ENCODE results near the gene TSHZ2.
"Not testable (repeated sequence)": the region's sequence is repeated elsewhere in the genome, so short reads cannot be mapped to it uniquely, and the experiment has no call there.

Gene TSHZ2

GRCh38 chr20:53425481-53425880, 453.3 kb downstream of the TSHZ2 start:
- H3K27ac ChIP-seq (ENCODE audit: low read depth, low read length) = no peak overlapping the region
- 0 out of 2 replicates have a peak, but pooled peaks cover 3% of the 10 kb centered on the region for H3K9me3 ChIP-seq (ENCODE audit: control insufficient read depth, insufficient read depth, low read depth, low read length)
- no peaks in the 10 kb centered on the region for H3K27me3 ChIP-seq (ENCODE audit: control insufficient read depth, insufficient read depth, low read length)
- no peak overlapping the region for H3K9ac ChIP-seq (ENCODE audit: low read length)
- no peaks in the 10 kb centered on the region for H3K36me3 ChIP-seq (ENCODE audit: control insufficient read depth, insufficient read depth, low read length)
- no peak overlapping the region for H3K4me3 ChIP-seq (ENCODE audit: low read depth, low read length)
- no peaks in the 10 kb centered on the region for H3K4me1 ChIP-seq (ENCODE audit: control insufficient read depth, insufficient read depth, low read length)

GRCh38 chr20:53425941-53426340, 453.8 kb downstream of the TSHZ2 start:
- Histone ChIP-seq H3K9me3 (ENCODE audit: control insufficient read depth, insufficient read depth, low read depth, low read length) (0 out of 2 replicates have a peak, but pooled peaks cover 3% of the 10 kb centered on the region), H3K27me3 (ENCODE audit: control insufficient read depth, insufficient read depth, low read length) (no peaks in the 10 kb centered on the region), H3K4me3 (ENCODE audit: low read depth, low read length) (no peak overlapping the region), H3K27ac (ENCODE audit: low read depth, low read length) (no peak overlapping the region), H3K4me1 (ENCODE audit: control insufficient read depth, insufficient read depth, low read length) (no peaks in the 10 kb centered on the region), H3K9ac (ENCODE audit: low read length) (no peak overlapping the region), H3K36me3 (ENCODE audit: control insufficient read depth, insufficient read depth, low read length) (no peaks in the 10 kb centered on the region)

DNA sequence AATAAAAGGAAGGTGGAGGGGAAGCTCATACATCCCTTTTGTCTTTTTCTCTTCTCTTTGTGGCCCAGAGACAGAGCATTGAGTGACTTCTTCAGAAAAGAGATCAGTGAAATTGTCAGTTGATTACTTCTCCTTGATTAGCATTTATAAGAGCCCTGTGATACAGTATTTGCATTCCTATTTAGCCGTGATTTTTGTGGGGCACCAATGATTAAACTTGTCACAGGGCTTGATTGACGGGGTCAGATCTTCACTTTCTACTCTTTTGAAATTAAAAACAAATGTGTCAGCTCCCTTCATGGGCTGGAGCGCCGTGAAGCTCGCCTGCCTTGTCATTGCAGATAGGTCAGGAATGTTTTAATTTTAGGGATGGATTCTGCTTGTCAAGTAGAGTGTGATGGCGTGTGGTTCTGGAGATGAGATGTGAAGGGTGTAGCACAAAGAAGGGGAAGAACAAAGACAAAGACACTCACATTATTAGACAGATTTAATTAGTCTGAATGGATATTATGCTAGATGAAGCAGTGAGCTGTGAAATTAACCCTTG, 454.7 kb downstream of the TSHZ2 start:
- Histone ChIP-seq H3K9me3 (ENCODE audit: control insufficient read depth, insufficient read depth, low read depth, low read length) (0 out of 2 replicates have a peak, but pooled peaks cover 3% of the 10 kb centered on the region), H3K27me3 (ENCODE audit: control insufficient read depth, insufficient read depth, low read length) (no peaks in the 10 kb centered on the region), H3K4me1 (ENCODE audit: control insufficient read depth, insufficient read depth, low read length) (no peaks in the 10 kb centered on the region), H3K4me3 (ENCODE audit: low read depth, low read length) (no peak overlapping the region), H3K36me3 (ENCODE audit: control insufficient read depth, insufficient read depth, low read length) (no peaks in the 10 kb centered on the region), H3K27ac (ENCODE audit: low read depth, low read length) (no peak overlapping the region), H3K9ac (ENCODE audit: low read length) (no peak overlapping the region)

DNA sequence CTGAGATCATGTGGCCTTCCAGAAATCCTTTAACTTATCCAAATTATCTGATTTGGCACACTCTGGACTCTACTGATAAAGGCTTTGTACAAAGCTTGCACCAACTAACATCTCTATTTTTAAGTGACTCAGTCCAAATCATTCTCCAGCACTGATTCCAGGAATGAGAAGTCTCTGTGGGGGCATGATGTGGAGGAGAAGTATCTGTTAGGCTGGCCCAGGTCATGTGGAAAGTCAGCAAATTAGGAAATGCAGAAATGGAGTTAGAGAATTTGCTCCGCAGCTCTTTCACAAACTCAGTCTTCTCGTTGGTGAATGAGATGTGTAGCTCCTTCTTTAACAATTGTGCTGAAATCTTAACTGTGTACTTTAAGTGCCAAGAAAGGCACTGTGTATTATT, 455.8 kb downstream of the TSHZ2 start:
- H3K27ac ChIP-seq (ENCODE audit: low read depth, low read length) = no peak overlapping the region
- H3K4me3 ChIP-seq (ENCODE audit: low read depth, low read length) = no peak overlapping the region
- 0 out of 2 replicates have a peak, but pooled peaks cover 3% of the 10 kb centered on the region for H3K9me3 ChIP-seq (ENCODE audit: control insufficient read depth, insufficient read depth, low read depth, low read length)
- H3K27me3 ChIP-seq (ENCODE audit: control insufficient read depth, insufficient read depth, low read length) = no peaks in the 10 kb centered on the region
- H3K4me1 ChIP-seq (ENCODE audit: control insufficient read depth, insufficient read depth, low read length) = no peaks in the 10 kb centered on the region
- no peaks in the 10 kb centered on the region for H3K36me3 ChIP-seq (ENCODE audit: control insufficient read depth, insufficient read depth, low read length)
- H3K9ac ChIP-seq (ENCODE audit: low read length) = no peak overlapping the region

DNA sequence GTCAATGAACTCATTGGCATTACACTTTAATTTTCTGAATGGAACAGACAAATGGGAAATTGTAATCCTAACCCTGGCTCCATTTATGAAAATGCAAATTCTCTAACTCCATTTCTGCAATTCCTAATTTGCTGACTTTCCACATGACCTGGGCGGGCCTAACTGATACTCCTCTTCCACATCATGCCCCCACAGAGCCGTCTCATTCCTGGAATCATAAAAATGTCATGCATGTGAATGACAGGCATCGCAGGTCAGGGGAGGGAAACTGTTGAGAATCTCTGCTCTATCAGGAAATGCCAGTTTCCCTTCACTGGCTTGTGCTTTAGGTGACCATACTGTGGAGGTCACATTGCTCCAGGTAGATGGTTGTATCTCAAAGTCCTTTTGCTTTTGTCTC, 456.4 kb downstream of the TSHZ2 start:
- Histone ChIP-seq H3K4me3 (ENCODE audit: low read depth, low read length) (no peak overlapping the region), H3K9ac (ENCODE audit: low read length) (no peak overlapping the region), H3K27ac (ENCODE audit: low read depth, low read length) (no peak overlapping the region), H3K4me1 (ENCODE audit: control insufficient read depth, insufficient read depth, low read length) (no peaks in the 10 kb centered on the region), H3K9me3 (ENCODE audit: control insufficient read depth, insufficient read depth, low read depth, low read length) (0 out of 2 replicates have a peak, but pooled peaks cover 3% of the 10 kb centered on the region), H3K36me3 (ENCODE audit: control insufficient read depth, insufficient read depth, low read length) (no peaks in the 10 kb centered on the region), H3K27me3 (ENCODE audit: control insufficient read depth, insufficient read depth, low read length) (no peaks in the 10 kb centered on the region)

DNA sequence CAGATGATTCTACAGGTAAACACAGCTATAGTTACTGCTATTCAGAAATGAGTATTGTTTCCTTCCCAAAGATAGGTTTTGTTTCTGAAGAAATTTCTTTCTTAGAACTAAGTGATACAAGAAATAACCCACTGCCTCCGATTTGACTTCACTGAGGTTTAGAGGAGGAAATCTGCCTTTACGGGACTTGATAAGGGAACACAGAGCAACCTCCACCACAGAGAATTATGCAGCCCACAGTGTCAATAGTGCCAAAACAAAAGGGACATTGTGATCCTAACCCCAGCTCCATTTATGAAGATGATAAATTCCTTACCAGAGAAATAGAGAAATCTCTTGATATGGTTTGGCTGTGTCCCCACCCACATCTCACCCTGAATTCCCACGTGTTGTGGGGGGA, 456.8 kb downstream of the TSHZ2 start:
- Histone ChIP-seq H3K36me3 (ENCODE audit: control insufficient read depth, insufficient read depth, low read length) (no peaks in the 10 kb centered on the region), H3K4me3 (ENCODE audit: low read depth, low read length) (no peak overlapping the region), H3K4me1 (ENCODE audit: control insufficient read depth, insufficient read depth, low read length) (no peaks in the 10 kb centered on the region), H3K9ac (ENCODE audit: low read length) (no peak overlapping the region), H3K27ac (ENCODE audit: low read depth, low read length) (no peak overlapping the region), H3K27me3 (ENCODE audit: control insufficient read depth, insufficient read depth, low read length) (no peaks in the 10 kb centered on the region), H3K9me3 (ENCODE audit: control insufficient read depth, insufficient read depth, low read depth, low read length) (0 out of 2 replicates have a peak, but pooled peaks cover 3% of the 10 kb centered on the region)

DNA sequence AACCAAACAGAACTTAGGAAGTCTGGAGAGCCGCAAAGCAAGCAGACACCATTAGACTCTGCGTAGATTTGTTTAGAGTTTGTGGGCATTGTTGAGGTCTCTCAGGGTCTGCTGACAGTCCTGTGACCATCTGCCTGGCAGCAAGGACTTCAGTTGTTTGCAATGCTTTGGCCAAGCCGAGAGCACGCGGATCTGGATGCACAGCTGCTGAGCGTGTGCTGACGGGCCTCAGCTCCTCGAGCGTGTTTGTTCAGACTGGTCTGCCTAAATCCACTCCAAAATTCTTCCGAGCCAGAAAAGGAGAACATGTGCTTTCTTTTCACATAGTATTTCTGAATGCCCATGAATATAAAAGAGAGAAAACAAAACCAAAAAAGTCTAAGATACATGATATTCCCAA, 462.5 kb downstream of the TSHZ2 start:
- no peaks in the 10 kb centered on the region for H3K4me1 ChIP-seq (ENCODE audit: control insufficient read depth, insufficient read depth, low read length)
- H3K27me3 ChIP-seq (ENCODE audit: control insufficient read depth, insufficient read depth, low read length) = no peaks in the 10 kb centered on the region
- no peaks in the 10 kb centered on the region for H3K36me3 ChIP-seq (ENCODE audit: control insufficient read depth, insufficient read depth, low read length)
- H3K9ac ChIP-seq (ENCODE audit: low read length) = no peak overlapping the region
- no peak overlapping the region for H3K4me3 ChIP-seq (ENCODE audit: low read depth, low read length)
- no peak overlapping the region for H3K27ac ChIP-seq (ENCODE audit: low read depth, low read length)
- no peaks in the 10 kb centered on the region for H3K9me3 ChIP-seq (ENCODE audit: control insufficient read depth, insufficient read depth, low read depth, low read length)

DNA sequence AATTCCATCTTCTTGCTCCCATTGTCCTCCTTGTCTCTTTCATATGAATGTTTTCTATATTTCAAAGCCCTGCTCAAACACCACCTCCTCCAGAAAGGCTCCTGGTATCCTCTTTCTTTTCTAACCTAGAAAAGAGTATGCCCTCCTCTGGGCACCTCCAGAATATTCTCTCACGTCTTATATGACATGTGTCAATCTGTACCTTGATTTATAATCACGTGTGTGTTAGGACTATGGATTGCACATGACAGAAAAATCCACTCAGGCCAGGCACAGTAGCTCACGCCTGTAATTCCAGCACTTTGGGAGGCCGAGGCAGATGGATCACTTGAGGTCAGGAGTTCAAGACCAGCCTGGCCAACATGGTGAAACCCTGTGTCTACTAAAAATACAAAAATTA, 464.8 kb downstream of the TSHZ2 start:
- H3K9ac ChIP-seq (ENCODE audit: low read length); H3K36me3 ChIP-seq (ENCODE audit: control insufficient read depth, insufficient read depth, low read length); H3K27ac ChIP-seq (ENCODE audit: low read depth, low read length); H3K4me1 ChIP-seq (ENCODE audit: control insufficient read depth, insufficient read depth, low read length); H3K27me3 ChIP-seq (ENCODE audit: control insufficient read depth, insufficient read depth, low read length); H3K4me3 ChIP-seq (ENCODE audit: low read depth, low read length); H3K9me3 ChIP-seq (ENCODE audit: control insufficient read depth, insufficient read depth, low read depth, low read length): not testable (repeated sequence)

DNA sequence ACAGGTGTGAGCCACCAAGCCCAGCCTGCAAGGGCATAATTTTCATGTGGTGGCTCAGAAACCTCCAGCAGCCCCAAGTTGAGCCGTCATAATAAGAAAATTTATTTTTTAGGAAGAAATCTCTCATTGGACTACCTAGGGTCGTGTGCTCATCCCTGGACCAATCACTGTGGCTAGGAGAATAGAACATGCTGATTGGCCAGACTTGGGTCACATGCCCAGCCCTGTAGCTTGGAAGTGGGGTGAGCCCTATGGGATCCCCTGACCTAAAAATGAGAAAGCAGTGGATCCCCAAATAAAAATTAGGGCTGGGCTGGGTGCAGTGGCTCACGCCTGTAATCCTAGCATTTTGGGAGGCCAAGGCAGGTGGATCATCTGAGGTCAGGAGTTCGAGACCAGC, 466.2 kb downstream of the TSHZ2 start:
- H3K4me3 ChIP-seq (ENCODE audit: low read depth, low read length) = no peak overlapping the region
- no peaks in the 10 kb centered on the region for H3K36me3 ChIP-seq (ENCODE audit: control insufficient read depth, insufficient read depth, low read length)
- H3K27ac ChIP-seq (ENCODE audit: low read depth, low read length) = no peak overlapping the region
- no peaks in the 10 kb centered on the region for H3K4me1 ChIP-seq (ENCODE audit: control insufficient read depth, insufficient read depth, low read length)
- H3K9me3 ChIP-seq (ENCODE audit: control insufficient read depth, insufficient read depth, low read depth, low read length) = no peaks in the 10 kb centered on the region
- H3K9ac ChIP-seq (ENCODE audit: low read length) = no peak overlapping the region
- no peaks in the 10 kb centered on the region for H3K27me3 ChIP-seq (ENCODE audit: control insufficient read depth, insufficient read depth, low read length)

- Histone ChIP-seq H3K9me3 (ENCODE audit: control insufficient read depth, insufficient read depth, low read depth, low read length) (no peaks in the 10 kb centered on the region), H3K4me3 (ENCODE audit: low read depth, low read length) (no peak overlapping the region), H3K27me3 (ENCODE audit: control insufficient read depth, insufficient read depth, low read length) (no peaks in the 10 kb centered on the region), H3K36me3 (ENCODE audit: control insufficient read depth, insufficient read depth, low read length) (no peaks in the 10 kb centered on the region), H3K9ac (ENCODE audit: low read length) (no peak overlapping the region), H3K4me1 (ENCODE audit: control insufficient read depth, insufficient read depth, low read length) (no peaks in the 10 kb centered on the region), H3K27ac (ENCODE audit: low read depth, low read length) (no peak overlapping the region)
Observed at GRCh38 chr20:53439046-53439445, 466.9 kb downstream of the TSHZ2 start.

- Histone ChIP-seq H3K36me3 (ENCODE audit: control insufficient read depth, insufficient read depth, low read length) (no peaks in the 10 kb centered on the region), H3K27me3 (ENCODE audit: control insufficient read depth, insufficient read depth, low read length) (no peaks in the 10 kb centered on the region), H3K4me3 (ENCODE audit: low read depth, low read length) (no peak overlapping the region), H3K4me1 (ENCODE audit: control insufficient read depth, insufficient read depth, low read length) (no peaks in the 10 kb centered on the region), H3K9me3 (ENCODE audit: control insufficient read depth, insufficient read depth, low read depth, low read length) (no peaks in the 10 kb centered on the region), H3K9ac (ENCODE audit: low read length) (no peak overlapping the region), H3K27ac (ENCODE audit: low read depth, low read length) (no peak overlapping the region)
Observed at GRCh38 chr20:53439616-53440015, 467.5 kb downstream of the TSHZ2 start.

Data from HUES6 (cell line).